HEK293 (cell line): ENCODE measurements around the gene PFN3.

Experiments used
- CTCF ChIA-PET: fragments of 350-600 bp; formaldehyde crosslinking; extraction: SDS; loops from one replicate; lab custom pipeline; 2021; ENCODE audit warnings: antibody characterized with exemption; lab: Yijun Ruan, JAX
- POLR2A ChIA-PET: fragments of 300-600 bp; formaldehyde crosslinking; extraction: SDS; loops from one replicate; lab custom pipeline; 2020; ENCODE audit warnings: antibody characterized with exemption, inconsistent platforms; lab: Yijun Ruan, JAX
- H3K27ac ChIP-seq: fragments of 200-500 bp; sonication (Bioruptor generic); 2 replicates; pipeline ENCODE4 v1.5.1; 2014; ENCODE audit warnings: low read depth, low read length, control low read depth, inconsistent platforms; ENCODE audit errors: extremely low read depth
- H3K36me3 ChIP-seq, 2 experiments: fragments of 200-500 bp in 1 of 2; sonication (Bioruptor generic) in 1 of 2; 1 replicate in 1 of 2; 2 replicates in 1 of 2; pipeline ENCODE4 v1.5.1; 2014 to 2017; ENCODE audit warnings: inconsistent platforms in 2 of 2, low read length in 2 of 2; ENCODE audit not compliant: control insufficient read depth in 2 of 2, insufficient read depth in 1 of 2
- H3K4me1 ChIP-seq: fragments of 200-500 bp; sonication (Bioruptor generic); 2 replicates; pipeline ENCODE4 v1.5.1; 2014; ENCODE audit warnings: mild to moderate bottlenecking, low read length, inconsistent platforms; ENCODE audit not compliant: control insufficient read depth, insufficient read depth
- H3K4me3 ChIP-seq: 2 replicates; pipeline ENCODE4 v1.5.1; 2011; ENCODE audit warnings: low read depth, mild to moderate bottlenecking, control low read depth, low read length, moderate library complexity
- H3K9me3 ChIP-seq: fragments of 200-500 bp; sonication (Bioruptor generic); 2 replicates; pipeline ENCODE4 v1.5.1; 2014; ENCODE audit warnings: low read depth, low read length, inconsistent platforms; ENCODE audit not compliant: control insufficient read depth, insufficient read depth
- GLIS2 ChIP-seq: fragments of 450-650 bp; formaldehyde crosslinking; IDR thresholded peaks from 2 replicates; pipeline ENCODE4 v1.5.1; 2016; ENCODE audit warnings: missing biosample characterization, missing genetic modification characterization
- IKZF3 ChIP-seq: fragments of 450-650 bp; IDR thresholded peaks from 2 replicates; pipeline ENCODE4 v1.5.0; 2018; ENCODE audit warnings: missing biosample characterization, mild to moderate bottlenecking, missing genetic modification characterization, moderate library complexity
- KLF7 ChIP-seq: fragments of 450-650 bp; formaldehyde crosslinking; IDR thresholded peaks from 2 replicates; pipeline ENCODE4 v1.5.1; 2016; ENCODE audit warnings: missing biosample characterization, missing genetic modification characterization, borderline replicate concordance
- KLF8 ChIP-seq: fragments of 450-650 bp; formaldehyde crosslinking; IDR thresholded peaks from 2 replicates; pipeline ENCODE4 v1.5.1; 2016; ENCODE audit warnings: missing biosample characterization, missing genetic modification characterization
- ZNF138 ChIP-seq: fragments of 450-650 bp; formaldehyde crosslinking; IDR thresholded peaks from 2 replicates; pipeline ENCODE4 v1.5.1; 2016; ENCODE audit warnings: missing biosample characterization, missing genetic modification characterization, borderline replicate concordance
- ZNF239 ChIP-seq: fragments of 450-650 bp; formaldehyde crosslinking; IDR thresholded peaks from 2 replicates; pipeline ENCODE4 v1.5.1; 2016; ENCODE audit warnings: missing biosample characterization, missing genetic modification characterization
- ZNF292 ChIP-seq: fragments of 450-650 bp; formaldehyde crosslinking; IDR thresholded peaks from 2 replicates; pipeline ENCODE4 v1.5.1; 2016; ENCODE audit warnings: low read depth, missing biosample characterization, missing genetic modification characterization, borderline replicate concordance
- ZNF518A ChIP-seq: fragments of 450-650 bp; formaldehyde crosslinking; conservative IDR thresholded peaks from 2 replicates; pipeline ENCODE4 v1.5.1; 2016; ENCODE audit warnings: low read depth, missing biosample characterization, missing genetic modification characterization
- ZNF561 ChIP-seq: fragments of 450-650 bp; IDR thresholded peaks from 2 replicates; pipeline ENCODE4 v1.5.1; 2018; ENCODE audit warnings: missing biosample characterization, missing genetic modification characterization, borderline replicate concordance
- ZNF660 ChIP-seq: fragments of 450-650 bp; IDR thresholded peaks from 2 replicates; pipeline ENCODE4 v1.5.1; 2018; ENCODE audit warnings: missing biosample characterization, mild to moderate bottlenecking, missing genetic modification characterization
- ZSCAN30 ChIP-seq: fragments of 450-650 bp; IDR thresholded peaks from 2 replicates; pipeline ENCODE4 v1.5.1; 2018; ENCODE audit warnings: missing biosample characterization, mild to moderate bottlenecking, missing genetic modification characterization, moderate library complexity
- TF ChIP-seq, protein P1 (sequence below): fragments of 450-650 bp; formaldehyde crosslinking; IDR thresholded peaks from 2 replicates; pipeline ENCODE4 v1.5.1; 2017; ENCODE audit warnings: missing biosample characterization, missing genetic modification characterization
- TF ChIP-seq, protein P2 (sequence below): fragments of 450-650 bp; formaldehyde crosslinking; IDR thresholded peaks from 2 replicates; pipeline ENCODE4 v1.5.1; 2016; ENCODE audit warnings: missing biosample characterization, missing genetic modification characterization
- TF ChIP-seq, protein P3 (sequence below): fragments of 450-650 bp; formaldehyde crosslinking; IDR thresholded peaks from 2 replicates; pipeline ENCODE4 v1.5.1; 2016; ENCODE audit warnings: missing biosample characterization, missing genetic modification characterization

PFN3 gene

GRCh38 chr5:177402271-177403043 lies 2.0 kb upstream of the PFN3 start (continued):
- TF ChIP-seq, protein P1, sequence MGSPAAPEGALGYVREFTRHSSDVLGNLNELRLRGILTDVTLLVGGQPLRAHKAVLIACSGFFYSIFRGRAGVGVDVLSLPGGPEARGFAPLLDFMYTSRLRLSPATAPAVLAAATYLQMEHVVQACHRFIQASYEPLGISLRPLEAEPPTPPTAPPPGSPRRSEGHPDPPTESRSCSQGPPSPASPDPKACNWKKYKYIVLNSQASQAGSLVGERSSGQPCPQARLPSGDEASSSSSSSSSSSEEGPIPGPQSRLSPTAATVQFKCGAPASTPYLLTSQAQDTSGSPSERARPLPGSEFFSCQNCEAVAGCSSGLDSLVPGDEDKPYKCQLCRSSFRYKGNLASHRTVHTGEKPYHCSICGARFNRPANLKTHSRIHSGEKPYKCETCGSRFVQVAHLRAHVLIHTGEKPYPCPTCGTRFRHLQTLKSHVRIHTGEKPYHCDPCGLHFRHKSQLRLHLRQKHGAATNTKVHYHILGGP (tag by site-specific recombination): peak; percentile 93
- TF ChIP-seq ZNF660 (tag by site-specific recombination) (0 out of 2 replicates have a peak, but pooled peaks have one; percentile 38), IKZF3 (peak; percentile 73), KLF7 (peak; percentile 65; the same call in 1 of the 2 replicates), ZNF138 (tag by site-specific recombination) (no peak), ZSCAN30 (peak; percentile 59), KLF8 (tag by site-specific recombination) (peak; percentile 79; the same call in 1 of the 2 replicates)
- TF ChIP-seq, protein P2, sequence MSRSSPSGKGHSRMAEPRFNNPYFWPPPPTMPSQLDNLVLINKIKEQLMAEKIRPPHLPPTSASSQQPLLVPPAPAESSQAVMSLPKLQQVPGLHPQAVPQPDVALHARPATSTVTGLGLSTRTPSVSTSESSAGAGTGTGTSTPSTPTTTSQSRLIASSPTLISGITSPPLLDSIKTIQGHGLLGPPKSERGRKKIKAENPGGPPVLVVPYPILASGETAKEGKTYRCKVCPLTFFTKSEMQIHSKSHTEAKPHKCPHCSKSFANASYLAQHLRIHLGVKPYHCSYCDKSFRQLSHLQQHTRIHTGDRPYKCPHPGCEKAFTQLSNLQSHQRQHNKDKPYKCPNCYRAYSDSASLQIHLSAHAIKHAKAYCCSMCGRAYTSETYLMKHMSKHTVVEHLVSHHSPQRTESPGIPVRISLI (tag by site-specific recombination): no peak
- TF ChIP-seq, protein P3, sequence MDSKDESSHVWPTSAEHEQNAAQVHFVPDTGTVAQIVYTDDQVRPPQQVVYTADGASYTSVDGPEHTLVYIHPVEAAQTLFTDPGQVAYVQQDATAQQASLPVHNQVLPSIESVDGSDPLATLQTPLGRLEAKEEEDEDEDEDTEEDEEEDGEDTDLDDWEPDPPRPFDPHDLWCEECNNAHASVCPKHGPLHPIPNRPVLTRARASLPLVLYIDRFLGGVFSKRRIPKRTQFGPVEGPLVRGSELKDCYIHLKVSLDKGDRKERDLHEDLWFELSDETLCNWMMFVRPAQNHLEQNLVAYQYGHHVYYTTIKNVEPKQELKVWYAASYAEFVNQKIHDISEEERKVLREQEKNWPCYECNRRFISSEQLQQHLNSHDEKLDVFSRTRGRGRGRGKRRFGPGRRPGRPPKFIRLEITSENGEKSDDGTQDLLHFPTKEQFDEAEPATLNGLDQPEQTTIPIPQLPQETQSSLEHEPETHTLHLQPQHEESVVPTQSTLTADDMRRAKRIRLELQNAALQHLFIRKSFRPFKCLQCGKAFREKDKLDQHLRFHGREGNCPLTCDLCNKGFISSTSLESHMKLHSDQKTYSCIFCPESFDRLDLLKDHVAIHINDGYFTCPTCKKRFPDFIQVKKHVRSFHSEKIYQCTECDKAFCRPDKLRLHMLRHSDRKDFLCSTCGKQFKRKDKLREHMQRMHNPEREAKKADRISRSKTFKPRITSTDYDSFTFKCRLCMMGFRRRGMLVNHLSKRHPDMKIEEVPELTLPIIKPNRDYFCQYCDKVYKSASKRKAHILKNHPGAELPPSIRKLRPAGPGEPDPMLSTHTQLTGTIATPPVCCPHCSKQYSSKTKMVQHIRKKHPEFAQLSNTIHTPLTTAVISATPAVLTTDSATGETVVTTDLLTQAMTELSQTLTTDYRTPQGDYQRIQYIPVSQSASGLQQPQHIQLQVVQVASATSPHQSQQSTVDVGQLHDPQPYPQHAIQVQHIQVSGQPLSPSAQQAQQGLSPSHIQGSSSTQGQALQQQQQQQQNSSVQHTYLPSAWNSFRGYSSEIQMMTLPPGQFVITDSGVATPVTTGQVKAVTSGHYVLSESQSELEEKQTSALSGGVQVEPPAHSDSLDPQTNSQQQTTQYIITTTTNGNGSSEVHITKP (tag by site-specific recombination): peak; percentile 70
- TF ChIP-seq, all 188 proteins: peak for 63

DNA sequence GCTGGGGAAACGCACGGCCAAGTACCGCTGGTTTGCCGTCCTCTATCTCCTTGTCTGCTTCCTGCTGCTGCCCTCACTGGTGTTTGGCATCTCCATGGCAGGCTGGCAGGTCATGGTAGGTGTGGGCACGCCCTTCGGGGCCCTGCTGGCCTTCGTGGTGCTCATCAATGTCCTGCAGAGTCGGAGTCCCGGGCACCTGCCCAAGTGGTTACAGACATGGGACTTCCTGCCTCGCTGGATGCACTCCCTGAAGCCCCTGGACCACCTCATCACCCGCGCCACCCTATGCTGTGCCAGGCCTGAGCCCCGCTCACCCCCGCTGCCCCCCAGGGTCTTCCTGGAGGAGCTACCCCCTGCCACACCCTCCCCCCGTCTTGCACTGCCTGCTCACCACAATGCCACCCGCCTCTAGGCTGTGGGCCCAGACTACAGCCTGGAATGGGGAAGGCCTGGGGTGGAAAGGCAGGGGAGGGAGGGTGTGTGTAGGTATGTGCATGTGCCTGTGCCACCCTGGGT lies 2.5 kb downstream of the PFN3 start:
- H3K27ac ChIP-seq: no peak overlapping the region
- TF ChIP-seq ZNF292 (tag by site-specific recombination) (no peak), GLIS2 (tag by site-specific recombination) (0 out of 2 replicates have a peak, but pooled peaks have one; percentile 17)
- no peaks in the 10 kb centered on the region for H3K4me1 ChIP-seq
- ChIA-PET CTCF (interaction anchor here (0.6 kb wide), 1 partner anchor 12 kb away, joined by 3 read pairs; no protein-coding TSS in a partner anchor), POLR2A (no interaction called here)
- no peaks in the 10 kb centered on the region for H3K9me3 ChIP-seq
- no peak overlapping the region for H3K4me3 ChIP-seq
- H3K36me3 ChIP-seq: no peaks in the 10 kb centered on the region

- H3K4me3 ChIP-seq: no peak overlapping the region
- H3K36me3 ChIP-seq: no peaks in the 10 kb centered on the region
- no peak overlapping the region for H3K27ac ChIP-seq
- no peaks in the 10 kb centered on the region for H3K4me1 ChIP-seq
- ChIA-PET CTCF (interaction anchor here (0.5 kb wide), 1 partner anchor 69 kb away, joined by 4 read pairs; no protein-coding TSS in a partner anchor), POLR2A (no interaction called here)
- TF ChIP-seq ZNF518A (tag by site-specific recombination) (no peak), ZNF561 (tag by site-specific recombination) (no peak), ZNF239 (no peak)
- H3K9me3 ChIP-seq: no peaks in the 10 kb centered on the region
These were observed 3.7 kb downstream of the PFN3 start for GRCh38 chr5:177396807-177397206.
